ENCODE results near the gene PRDM16. TPM values are rescaled to one million over a fixed set of nuclear protein-coding genes. Genes with fewer than 3 reads are reported as not detected.

PRDM16 gene
- total RNA-seq, 1 experiment from 2014 or later = not detected

DNA sequence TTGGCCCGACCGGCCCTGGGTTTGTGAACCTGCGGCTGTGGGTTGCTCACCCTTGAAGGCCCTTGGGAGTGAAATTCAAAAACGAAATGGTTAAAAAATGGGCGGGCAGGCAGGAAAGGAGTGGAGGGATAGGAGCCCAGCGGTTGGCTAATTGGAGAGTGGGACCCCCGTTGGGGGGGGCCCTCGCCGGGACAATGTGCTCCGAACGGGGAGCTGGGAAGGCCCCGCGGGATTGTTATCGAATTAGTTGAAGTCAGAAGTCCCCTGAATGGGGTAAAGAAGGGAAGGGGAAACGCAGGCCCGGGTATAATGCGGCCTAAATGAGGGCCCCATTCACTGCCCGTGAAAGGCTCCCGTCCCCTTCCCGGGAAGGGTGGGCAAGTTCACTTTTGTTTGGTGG lies 135.7 kb downstream of the PRDM16 start:
- no peak for DNase-seq (ENCODE audit: low read depth)

DNA sequence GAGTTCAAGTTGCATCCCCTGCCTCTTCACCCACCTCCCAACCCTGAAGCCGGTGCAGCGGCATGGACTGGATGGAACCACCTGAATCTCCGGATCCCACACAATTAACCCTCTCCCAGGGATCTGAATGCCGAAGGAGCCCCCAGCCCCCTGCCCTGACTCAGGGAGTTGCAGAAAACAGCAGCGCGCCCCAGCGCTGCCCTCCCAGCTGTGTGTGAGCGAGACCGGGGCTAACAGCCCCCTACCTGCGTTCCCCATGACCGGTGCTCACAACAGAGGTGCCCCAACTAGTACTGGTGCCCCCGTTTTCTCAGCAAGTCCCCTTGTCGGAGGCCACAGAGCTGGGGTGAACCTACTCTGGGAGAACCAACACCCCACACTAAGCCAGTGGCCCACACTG lies 136.8 kb downstream of the PRDM16 start:
- DNase-seq (ENCODE audit: low read depth) = no peak

DNA sequence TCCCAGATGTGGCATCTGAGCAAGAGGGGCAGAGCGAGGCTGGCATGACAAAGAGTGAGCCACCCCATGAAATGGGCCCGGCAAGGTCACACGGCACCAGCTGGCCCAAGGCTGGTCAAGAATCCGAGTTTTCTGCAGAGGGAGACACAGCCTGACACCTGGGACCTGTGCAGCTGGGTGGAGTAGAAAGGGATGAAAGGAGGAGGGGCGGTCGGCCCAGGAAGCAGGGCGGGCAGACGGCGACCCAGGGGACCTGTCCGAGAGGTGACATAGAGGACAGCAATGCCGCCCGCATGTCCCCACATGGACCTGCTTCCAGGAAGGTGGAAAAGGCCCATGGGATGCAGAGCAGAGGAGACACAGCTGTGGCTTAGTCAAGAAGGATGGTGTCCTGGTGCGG lies 137.7 kb downstream of the PRDM16 start:
- DNase-seq (ENCODE audit: low read depth) = no peak

DNA sequence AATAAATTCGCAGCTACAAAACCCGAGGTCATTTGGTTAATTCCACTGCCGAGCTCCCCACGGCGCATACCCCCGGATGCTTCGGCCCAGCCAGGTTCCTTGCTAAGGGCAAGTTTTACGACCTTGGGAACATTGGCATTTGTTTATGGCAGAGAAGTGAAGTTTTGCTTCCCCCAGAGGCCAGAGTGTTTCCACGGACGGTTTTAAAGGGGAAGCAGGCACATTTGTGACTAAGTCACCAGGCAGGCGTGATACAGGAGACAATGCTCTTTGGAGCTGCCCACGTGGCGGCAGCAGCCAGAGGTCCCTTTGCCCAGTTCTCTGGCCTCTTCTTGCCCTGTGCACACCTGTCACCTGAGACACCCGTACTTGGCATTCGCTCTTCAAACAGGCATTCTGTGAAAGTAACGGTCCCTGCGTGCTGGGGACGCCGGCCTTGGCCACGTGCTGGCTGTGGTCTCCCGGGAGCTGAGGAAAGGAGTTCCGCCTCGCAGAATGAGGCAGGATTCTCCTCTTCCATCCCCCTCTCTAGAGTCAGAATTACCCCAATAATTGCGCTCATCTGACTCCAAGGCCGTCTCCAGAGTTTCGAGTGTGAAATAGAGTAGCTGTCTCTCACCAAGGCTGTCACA lies 138.3 kb downstream of the PRDM16 start:
- DNase-seq (ENCODE audit: low read depth) = no peak

DNA sequence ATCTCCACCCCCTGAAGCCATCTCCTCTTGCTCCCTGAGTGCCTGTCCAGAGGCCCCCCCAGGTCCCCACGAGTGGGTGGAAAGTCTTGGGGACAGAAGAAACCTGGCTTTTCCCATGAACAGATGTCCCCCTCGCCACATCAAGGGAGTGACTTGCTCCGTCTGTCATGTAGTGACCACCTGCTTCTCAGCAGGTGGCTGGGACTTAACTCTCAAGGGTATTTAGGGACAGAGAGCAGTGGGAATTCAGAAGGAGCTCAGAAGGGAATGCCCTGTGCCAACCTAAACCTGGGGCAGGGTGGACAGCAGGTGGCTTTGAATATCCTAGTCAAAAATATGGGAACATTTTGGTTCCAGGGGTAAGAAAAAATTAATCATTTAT lies 139.8 kb downstream of the PRDM16 start:
- DNase-seq (ENCODE audit: low read depth) = no peak

DNA sequence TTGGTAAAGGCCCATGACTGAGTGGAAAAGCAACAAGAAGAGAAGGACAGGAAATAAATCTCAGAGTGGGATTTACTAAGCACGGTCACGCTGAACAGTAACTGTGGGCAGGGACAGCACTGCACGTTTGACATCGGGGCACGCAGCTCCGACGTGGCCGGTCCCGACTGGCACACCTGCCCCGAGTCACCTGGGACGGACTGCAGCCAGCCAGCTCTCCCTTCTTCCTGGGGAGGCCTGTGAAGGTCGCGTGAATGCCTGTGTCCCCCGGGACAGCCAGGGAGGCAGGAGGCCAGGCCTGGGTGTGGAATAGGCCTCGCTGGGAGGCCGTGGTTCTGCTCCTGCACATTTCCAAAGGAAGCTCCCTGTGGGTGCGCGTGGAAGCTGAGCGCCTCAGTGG lies 140.2 kb downstream of the PRDM16 start:
- DNase-seq (ENCODE audit: low read depth) = no peak

DNA sequence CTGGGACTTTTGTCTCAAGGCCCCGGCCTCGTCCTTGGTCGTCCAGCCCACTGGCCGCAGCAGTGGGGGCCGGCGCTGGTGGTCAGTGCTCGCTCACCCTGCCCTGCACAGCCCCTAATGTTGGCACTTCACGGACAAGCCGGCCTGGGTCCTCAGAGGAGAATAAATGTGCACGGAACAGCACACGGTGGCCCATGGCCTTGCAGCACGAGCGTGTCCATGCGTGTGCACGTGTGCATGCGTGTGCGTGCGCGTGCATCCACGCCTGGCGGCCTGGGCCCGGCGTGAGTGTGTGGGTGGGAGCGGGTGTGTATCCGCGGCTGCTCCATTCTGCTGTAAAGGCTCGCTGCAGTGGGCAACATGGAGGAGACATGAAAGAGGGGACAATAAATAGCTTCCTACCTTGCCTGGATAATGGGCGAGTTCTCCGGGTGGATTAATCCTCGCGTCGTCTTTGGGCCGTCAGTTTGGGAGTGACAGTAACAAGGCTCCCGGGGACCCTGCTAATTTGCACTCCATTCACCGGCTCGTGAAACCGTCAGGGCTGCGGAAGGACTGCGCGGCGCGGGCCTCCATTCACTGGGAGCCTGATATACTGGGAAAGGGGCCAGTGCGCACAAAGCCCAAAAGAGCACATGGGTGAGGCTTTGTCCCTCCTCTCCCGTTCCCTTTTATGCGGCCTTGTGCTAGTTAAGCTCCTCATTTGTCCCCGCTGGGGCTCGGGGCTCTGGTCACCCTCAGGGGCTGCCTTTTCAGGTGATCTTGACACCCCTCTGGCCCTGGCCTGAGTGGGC lies 142.8 kb downstream of the PRDM16 start:
- no peak for DNase-seq (ENCODE audit: low read depth)

DNA sequence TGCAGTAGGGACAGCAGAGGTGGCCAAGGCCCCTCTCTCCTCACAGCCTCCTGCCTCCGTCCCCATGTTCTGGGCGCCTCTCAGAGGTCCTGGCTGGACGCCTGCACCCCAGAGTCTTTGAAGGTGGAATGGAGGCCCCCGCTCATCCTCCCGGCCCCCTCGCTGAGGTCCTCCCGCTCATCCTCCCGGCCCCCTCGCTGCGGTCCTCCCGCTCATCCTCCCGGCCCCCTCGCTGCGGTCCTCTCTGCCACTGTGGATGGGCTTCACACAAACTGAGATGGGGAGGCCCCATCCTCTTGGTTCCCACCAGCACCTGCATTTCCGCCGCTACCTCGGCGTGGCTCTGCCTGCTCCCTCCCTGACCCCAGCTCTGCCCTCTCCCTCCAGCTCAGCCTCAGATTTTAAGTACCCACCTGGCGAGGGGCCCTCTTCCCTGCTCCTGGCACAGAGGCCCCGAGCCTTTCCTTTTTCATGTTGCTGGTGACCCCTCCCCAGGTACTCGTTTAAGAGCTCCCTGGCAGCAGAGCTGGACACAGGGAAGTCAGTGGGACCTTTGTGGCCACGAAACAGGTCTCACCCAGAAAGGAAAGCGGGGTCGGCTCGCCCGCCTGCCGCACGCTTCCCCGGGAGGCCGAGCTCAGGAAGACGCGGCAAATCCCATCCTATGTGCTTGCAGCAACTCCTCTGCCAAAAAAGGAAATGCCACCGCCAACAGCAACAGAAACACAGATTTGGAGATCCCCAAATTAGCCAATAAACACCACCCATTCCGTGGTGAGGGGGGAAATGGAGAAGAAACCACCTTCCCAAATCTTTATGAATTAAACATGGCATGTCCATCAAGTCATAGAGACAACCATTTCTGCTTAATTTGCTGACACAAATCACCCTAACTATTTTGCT lies 143.7 kb downstream of the PRDM16 start:
- no peak for DNase-seq (ENCODE audit: low read depth)

DNA sequence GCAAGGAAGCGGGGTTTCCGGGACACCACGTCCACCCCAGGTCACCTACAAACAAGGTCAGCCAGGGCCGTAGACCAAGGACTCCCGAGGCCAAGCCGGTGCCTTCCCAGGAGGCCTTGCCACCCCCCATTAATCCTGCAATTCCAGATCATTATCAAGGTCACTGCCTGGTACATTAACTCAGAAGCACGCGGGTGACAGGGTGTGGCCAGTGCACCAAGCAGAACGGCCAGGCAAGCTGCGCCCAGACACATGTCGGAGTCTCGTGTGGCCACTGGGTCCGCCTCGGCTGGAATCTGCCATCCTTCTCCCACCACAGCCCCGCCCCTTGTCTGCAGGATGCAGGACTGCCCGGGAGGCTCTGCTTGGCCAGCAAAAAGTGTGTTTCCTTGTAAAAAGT lies 144.7 kb downstream of the PRDM16 start:
- no peak for DNase-seq (ENCODE audit: low read depth)

DNA sequence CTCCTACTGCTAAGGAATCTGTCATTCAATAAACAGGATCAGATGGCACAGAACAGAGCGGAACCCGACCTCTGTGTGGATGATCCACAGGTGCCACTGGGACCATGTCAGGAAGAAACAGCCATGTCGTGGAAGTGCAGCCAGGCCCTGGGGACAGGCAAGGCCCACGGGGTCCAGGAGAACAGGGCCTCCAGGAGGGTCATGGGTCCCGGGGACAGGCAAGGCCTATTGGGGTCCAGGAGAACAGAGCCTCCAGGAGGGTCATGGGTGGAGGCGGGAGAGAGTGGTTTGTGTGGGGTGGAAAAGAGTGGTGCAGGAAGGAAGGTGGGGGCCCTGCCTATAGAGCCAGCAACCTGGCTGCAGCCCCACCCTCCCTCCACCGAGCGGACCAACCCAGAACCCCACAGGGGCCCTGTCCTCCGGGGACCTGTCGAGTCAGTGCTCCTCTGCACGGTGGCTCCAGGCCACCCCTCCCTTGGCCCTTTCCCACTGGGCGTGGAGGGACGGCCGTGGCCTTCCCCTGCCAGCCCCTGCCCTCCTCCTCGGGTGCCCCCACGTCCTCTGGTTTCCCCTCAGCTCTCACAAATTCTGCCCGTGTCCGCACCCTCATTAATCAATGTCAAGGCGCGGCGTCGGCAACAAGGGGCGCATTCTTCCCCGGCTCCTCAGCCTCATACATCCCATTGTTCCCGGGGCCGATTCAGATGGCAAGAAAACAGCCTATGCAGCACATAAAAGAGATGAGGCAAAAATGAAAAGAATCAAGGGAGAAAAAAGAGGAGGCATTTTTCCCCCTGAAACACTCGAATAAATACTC lies 146.4 kb downstream of the PRDM16 start:
- DNase-seq (ENCODE audit: low read depth) = no peak

DNA sequence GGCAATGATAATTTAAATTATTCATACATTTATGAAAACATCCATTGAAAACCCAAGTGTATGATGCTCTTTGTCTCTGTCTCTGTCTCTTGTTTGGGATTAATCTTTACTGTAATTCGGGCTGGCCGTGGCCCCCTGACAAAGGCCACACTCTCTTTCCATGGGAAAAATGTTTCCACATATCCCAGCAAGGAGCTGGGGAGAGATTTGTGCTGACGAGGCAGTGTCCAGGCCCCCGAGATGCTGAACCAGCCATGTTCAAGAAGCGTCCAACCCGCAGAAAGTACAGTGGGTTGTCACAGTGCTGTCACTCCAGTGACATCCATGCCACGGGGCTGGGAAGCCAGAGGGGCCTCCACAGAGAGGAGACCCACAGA lies 147.0 kb downstream of the PRDM16 start:
- DNase-seq (ENCODE audit: low read depth) = no peak

DNA sequence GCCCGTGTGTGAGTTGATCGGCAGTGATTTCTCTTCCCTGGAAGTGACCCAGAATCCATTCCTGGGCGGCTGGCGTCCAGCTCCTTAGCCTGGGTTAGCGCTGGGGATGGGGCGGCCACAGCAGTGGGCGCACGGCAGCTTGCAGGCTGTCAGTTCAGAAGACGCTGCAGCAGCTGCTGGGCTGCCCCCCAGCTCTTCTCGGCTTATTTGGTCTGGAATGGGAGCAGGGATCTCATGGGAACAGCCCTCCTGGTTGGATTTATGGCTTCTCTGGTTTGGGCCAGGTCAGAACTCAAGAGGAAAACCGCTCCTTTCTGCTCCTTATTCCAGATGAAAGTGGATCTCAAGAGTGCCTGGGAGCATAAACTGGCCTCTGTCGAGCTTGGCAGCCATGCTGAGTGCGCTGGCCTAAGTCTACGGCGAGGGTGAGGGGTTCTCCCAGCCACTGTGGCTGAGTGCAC lies 148.2 kb downstream of the PRDM16 start:
- no peak for DNase-seq (ENCODE audit: low read depth)

DNA sequence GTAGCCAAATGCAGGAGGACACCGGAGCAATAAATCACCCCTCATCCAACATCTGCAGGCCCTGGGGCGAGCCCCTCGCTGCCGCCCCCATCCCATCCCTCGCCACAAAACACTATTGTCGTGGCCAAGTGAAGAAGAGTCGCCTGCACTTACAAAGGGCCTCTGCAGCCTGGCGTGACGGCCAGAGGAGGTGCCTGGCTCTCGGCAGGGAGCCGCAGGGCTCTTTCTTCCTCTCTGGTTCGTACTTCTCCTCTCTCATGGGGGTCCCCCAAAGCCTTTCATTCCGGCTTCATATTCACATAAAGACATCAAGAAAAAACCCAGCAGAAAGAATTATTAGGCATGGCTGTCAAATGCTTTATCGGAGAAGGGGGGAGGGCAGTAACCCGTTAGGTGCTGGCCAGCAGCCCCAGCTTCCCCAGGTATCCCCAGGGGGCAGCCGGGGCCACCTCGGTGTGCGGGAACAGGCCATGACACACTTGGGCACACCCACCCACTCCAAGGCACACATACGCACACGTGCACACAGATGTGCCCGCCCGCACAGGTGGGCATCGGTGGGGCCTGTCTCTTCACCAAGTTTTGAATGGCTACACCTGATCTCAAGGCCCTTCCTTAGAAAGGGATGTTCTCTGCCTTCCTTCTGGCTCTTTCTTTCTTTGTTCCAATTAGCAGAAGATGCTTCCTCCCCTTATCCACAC lies 149.1 kb downstream of the PRDM16 start:
- no peak for DNase-seq (ENCODE audit: low read depth)

DNA sequence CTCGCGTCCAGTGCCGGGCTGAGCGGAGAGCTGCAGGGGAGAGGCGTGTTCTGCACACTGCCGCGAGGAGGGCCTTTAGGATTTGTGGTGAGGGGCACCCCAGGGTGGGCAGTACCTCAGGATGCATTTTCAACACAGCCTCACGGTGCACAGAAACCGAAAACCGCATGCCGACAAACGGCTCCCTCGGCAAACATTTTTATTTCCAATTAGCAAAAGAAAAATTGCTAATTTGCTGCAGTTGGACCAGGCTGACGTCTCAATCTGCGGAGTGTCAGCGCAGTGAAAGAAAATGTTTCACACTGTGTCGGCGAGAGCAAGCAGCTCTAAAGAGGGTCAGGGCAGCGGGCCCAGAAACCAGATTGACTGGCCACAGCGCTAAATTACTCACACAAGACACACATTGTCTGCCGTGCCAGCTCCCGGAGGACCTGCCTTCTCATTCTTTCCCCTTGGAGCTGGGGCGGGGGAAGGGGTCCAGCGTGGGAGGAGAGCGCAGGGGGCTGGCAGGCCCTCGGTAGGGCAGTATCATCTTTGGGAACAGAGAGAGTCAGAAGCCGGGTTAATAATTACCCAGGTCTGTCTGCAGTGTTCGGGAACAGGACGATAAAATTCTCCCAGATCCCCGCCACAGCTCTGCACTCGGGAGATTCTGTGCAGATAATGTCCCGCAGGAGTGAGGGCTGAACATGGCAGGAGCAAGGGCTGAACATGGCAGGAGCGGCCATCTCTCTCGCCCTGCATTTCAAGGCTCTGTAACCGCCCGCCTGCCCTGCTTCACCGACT lies 150.2 kb downstream of the PRDM16 start:
- no peak for DNase-seq (ENCODE audit: low read depth)

DNA sequence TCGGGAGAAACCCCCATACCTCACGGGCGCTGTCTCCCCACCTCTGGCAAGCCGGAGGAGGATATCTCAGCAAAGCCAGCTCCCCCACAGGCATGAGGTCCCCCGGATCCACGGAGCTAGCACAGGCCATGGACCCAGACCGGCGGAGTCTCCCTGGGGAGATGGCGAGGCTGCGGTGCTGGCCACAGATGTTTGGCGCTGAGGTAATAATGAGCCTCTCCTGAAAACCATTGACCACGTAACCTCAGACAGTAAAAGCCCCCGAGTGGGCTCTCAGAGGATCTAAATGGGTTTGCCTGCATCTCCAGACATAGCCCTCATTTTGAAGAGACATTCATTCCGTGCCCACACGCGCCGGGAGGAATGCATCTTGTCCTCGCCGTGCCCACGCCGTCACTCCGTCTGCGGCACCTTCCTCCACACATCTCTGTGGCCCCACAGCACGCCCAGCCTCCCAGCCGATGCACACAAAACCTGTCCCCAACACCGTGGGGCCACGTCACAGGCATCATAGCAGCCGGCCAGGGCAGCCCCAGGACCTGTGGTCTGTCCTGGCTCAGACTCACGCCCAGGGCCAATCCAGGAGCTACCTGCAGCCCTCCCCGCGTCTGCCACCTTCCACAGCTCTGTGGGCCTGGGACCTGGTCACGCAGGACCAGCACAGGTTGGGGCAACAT lies 150.9 kb downstream of the PRDM16 start:
- no peak for DNase-seq (ENCODE audit: low read depth)

DNA sequence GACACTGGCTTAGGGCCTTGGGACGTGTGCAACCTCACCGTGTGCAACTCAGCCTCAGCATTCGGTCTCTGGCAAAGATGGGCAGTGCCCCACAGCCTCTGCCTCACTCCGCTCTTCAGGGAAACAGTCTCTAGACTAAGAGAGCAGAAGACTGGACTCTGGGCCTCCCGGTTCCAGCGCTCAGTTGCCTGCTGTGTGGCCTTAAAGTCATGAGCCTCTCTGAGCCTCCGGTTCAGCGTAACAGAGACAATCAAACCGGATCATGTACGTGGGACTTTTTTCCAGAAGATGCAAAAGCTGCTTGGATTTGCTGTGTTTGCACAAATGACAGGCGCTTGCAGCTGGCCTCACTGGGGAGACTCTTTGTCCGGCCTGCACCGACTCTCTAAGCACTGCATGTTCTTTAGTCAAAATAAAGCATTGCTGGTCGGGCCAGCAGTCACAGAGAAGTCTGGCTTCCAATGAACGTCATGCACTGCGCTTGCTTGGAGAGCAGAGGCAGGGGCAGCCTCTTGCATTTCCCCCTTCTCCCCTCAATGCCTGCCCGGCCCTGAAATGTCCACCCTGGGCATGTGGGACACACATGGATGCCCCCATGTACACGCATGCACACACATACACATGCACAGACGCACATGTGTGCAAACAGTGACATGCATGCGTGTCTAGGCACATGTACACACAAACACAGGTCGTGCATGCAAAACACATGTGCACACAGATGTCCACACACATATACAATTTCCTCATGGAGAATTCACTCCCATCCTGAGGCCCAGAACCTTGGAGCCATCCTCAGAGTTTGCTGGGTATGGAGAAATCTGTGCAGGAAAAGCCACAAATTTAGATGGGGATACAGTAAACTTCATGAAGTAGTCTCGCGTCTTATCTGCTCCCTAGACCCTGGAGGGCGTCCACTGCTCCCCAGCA lies 152.4 kb downstream of the PRDM16 start:
- DNase-seq (ENCODE audit: low read depth) = no peak

DNA sequence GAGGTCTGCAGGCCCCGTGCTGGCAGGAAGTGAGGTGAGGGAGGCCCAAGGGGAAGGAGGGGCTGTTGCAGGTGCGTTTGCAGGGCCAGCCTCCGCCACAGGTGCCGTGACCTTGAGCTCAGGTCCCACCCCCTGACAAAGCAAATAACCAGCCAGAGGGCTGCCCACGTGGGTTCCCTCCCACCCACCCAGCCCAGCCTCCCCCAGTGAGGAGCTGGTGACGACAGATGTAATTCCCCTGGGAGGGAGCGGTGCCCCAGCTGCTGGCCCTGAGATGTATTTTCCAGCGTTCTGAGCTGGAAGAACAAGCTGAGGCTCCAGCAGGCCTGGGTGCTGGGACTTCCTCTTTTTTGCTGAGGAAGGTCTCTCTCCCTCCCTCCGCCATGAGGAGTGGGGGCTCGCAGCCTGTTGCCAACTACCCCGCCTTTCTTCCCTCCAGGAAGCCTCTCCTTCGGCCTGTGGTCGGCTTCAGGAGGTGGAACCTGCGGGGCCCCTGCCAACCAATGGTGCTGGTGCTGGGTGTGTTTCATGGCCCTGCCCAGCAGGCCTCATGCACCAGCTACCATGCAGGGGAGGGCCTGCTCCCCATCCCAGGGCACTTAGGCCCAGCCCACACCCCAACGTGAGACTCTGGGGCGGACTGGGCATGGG lies 153.2 kb downstream of the PRDM16 start:
- DNase-seq (ENCODE audit: low read depth) = no peak

DNA sequence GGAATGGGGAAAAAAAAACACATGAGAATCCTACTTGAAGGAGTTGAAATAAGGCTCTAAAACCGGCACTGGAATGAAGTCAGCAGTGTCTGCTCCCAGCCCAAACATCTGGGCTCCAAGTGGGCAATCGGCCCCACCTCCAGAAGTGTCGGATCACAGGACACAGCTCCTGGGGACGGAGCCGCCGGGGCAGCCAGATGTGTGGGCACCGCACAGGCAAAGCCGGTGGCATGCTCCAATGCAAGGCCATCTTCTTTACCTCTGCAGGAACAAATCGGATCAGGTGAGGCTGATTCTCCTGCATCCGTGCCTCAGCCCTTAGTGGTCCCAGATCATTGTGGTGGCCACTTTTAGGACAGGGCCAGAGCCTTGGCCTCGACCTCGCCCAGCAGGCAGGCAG lies 156.7 kb downstream of the PRDM16 start:
- DNase-seq (ENCODE audit: low read depth) = no peak
